Mucosa of rectum (tissue), 2 donors: Measurements from ENCODE around the gene CRKL.

Source experiments
- H3K27ac ChIP-seq, 2 donors: one replicate each; pipeline ENCODE4 v1.7.0; 2013; ENCODE audit warnings: inconsistent platforms in 2 of 2, low read depth in 2 of 2, low read length in 2 of 2
- H3K27me3 ChIP-seq, 2 donors: one replicate each; pipeline ENCODE4 v1.7.0; 2013; ENCODE audit warnings: low read length in 2 of 2; ENCODE audit not compliant: control insufficient read depth in 2 of 2, insufficient read depth in 2 of 2
- H3K36me3 ChIP-seq, 2 donors: one replicate each; pipeline ENCODE4 v1.7.0; 2013; ENCODE audit warnings: low read length in 2 of 2; ENCODE audit not compliant: control insufficient read depth in 2 of 2, insufficient read depth in 2 of 2
- H3K4me1 ChIP-seq, 2 donors: one replicate each; pipeline ENCODE4 v1.7.0; 2013; ENCODE audit warnings: low read length in 2 of 2, mild to moderate bottlenecking in 1 of 2; ENCODE audit not compliant: control insufficient read depth in 2 of 2, insufficient read depth in 2 of 2
- H3K4me3 ChIP-seq, 2 donors: one replicate each; pipeline ENCODE4 v1.7.0; 2013; ENCODE audit warnings: low read length in 2 of 2
- H3K9ac ChIP-seq, 2 donors: one replicate each; pipeline ENCODE4 v1.7.0; 2013; ENCODE audit warnings: low read length in 2 of 2, low read depth in 1 of 2, mild to moderate bottlenecking in 1 of 2
- H3K9me3 ChIP-seq, 2 donors: one replicate each; pipeline ENCODE4 v1.7.0; 2013; ENCODE audit warnings: low read length in 2 of 2; ENCODE audit not compliant: control insufficient read depth in 2 of 2
- donor health status: healthy.
- donor health status: Normal muscosa, but diverticular disease.

The CRKL gene

DNA sequence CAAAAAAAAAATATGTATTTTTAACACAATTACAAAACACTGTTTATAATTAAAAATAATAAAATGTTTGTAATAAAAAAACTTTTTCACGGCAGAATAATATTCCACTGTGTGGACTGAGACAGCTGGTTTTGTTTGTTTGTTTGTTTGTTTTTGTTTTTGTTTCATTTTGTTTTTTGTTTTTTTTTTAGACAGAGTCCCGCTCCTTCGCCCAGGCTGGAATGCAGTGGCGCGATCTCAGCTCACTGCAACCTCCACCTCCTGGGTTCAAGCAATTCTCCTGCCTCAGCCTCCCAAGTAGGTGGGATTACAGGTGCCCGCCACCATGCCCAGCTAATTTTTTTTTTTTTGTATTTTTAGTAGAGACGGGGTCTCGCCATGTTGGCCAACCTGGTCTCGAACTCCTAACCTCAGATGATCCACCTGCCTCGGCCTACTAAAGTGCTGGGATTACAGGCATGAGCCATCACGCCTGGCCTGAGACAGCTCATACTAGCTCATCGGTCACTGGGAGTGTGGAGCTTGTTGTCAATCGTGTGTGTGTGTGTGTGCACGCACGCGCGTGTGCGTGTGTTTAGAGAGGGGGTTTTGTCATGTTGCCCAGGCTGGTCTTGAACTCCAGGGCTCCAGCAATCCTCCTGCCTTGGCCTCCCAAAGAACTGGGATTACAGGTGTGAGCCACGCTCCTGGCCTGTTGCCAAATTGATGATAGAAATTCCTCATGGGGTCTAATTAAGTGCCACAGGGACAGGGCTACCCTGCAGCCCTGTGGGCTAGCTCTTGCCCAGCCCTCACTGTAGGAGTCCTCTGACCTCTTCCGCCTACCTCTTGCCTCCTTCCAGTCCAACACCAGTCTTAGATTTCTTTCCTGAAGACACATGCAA lies 42.6 kb downstream of the CRKL start:
- no peaks in the 10 kb centered on the region for H3K9me3 ChIP-seq
- no peaks in the 10 kb centered on the region for H3K36me3 ChIP-seq

DNA sequence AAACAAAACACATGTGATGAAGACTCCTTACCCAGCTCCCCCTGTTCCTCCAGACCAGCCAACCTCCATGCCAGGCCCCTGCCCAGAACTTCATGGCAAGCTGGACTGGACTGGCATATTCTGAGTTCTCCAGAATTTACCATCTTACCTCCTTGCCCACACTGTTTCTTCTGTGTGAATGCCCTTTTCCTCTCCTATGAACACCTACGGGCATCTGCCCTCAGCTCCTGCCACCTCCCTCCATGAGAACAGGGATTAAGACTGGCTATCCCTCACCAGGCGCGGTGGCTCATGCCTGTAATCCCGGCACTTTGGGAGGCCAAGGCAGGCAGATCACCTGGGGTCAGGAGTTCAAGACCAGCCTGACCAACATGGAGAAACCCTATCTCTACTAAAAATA lies 43.4 kb downstream of the CRKL start:
- Histone ChIP-seq H3K36me3 (no peaks in the 10 kb centered on the region), H3K9ac (no peak overlapping the region), H3K4me1 (peaks cover 28 to 30% of the 10 kb centered on the region in 2 donors), H3K4me3 (no peak overlapping the region), H3K27me3 (no peaks in the 10 kb centered on the region), H3K27ac (no peak overlapping the region), H3K9me3 (no peaks in the 10 kb centered on the region)

More for the DNA sequence above, 42.6 kb downstream of the CRKL start:
- Histone ChIP-seq H3K27me3 (no peaks in the 10 kb centered on the region), H3K27ac (no peak overlapping the region), H3K4me3 (no peak overlapping the region), H3K4me1 (peaks cover 23 to 30% of the 10 kb centered on the region in 2 donors), H3K9ac (no peak overlapping the region)

DNA sequence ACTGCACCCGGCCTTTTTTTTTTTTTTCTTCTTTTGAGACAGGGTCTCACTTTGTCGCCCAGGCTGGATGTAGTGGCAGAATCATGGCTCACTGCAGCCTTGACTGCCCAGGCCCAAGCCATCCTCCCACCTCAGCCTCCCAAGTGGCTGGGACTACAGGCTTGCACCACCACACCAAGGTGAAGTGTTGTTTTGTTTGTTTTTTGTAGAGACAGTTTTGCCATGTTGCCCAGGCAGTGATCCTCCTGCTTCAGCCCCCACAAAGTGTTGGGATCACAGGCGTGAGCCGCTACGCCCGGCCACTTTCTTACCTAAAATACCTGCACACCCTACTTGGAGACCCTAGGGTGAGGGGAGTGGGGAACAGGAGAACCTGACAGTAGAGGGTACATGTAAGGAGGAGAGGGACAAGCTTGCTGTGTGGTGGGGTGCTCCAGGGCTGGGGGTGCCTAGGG lies 45.3 kb downstream of the CRKL start:
- Histone ChIP-seq H3K4me1 (peaks cover 40 to 42% of the 10 kb centered on the region in 2 donors), H3K4me3 (no peak overlapping the region), H3K36me3 (no peaks in the 10 kb centered on the region), H3K9me3 (no peaks in the 10 kb centered on the region), H3K9ac (no peak overlapping the region), H3K27ac (no peak overlapping the region), H3K27me3 (no peaks in the 10 kb centered on the region)

DNA sequence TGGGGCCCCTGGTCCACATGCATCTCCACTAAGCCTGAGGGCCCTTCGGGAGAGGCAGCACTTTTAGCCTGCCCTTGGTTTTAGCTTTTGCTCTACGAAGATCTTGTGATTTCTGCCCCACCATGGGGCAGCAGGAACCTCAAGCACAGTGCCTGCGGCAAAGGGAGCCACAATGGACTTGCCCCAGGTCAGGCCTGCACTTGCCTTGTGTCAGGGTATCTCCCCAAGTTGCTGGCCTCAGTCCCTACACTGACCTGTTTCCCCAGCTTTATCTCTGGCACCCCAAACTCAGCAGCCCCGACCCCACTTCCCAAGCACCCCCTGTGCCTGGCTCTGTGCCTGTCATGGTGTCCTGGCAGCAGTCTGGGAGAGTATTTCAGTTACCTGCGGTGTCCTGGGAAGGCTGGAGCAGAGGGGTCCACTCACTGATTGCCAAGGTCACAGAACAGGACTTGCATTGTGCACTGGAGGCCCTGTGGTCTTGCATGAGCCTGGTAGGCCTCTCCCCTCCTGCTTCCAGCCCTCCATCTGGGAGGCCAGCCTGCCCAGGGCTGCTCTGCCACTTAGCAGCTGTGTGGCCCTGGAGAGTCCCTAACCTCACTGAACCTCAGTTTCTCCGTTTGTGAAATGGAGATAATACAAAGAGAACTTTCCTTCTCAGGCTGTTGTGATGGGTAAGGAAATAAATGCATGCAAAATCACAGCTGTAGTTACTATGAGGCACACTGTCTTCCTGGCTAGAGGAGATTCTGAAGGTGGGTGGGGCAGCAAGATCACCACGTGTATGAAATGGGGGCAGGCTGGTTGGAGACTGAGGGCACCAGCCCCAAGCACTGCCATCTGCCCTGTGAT lies 46.2 kb downstream of the CRKL start:
- Histone ChIP-seq H3K9ac (no peak overlapping the region), H3K27me3 (no peaks in the 10 kb centered on the region), H3K9me3 (no peaks in the 10 kb centered on the region), H3K4me3 (no peak overlapping the region), H3K27ac (peak overlapping the region; percentile 17 to 71), H3K4me1 (peaks cover 35 to 39% of the 10 kb centered on the region in 2 donors), H3K36me3 (no peaks in the 10 kb centered on the region)

DNA sequence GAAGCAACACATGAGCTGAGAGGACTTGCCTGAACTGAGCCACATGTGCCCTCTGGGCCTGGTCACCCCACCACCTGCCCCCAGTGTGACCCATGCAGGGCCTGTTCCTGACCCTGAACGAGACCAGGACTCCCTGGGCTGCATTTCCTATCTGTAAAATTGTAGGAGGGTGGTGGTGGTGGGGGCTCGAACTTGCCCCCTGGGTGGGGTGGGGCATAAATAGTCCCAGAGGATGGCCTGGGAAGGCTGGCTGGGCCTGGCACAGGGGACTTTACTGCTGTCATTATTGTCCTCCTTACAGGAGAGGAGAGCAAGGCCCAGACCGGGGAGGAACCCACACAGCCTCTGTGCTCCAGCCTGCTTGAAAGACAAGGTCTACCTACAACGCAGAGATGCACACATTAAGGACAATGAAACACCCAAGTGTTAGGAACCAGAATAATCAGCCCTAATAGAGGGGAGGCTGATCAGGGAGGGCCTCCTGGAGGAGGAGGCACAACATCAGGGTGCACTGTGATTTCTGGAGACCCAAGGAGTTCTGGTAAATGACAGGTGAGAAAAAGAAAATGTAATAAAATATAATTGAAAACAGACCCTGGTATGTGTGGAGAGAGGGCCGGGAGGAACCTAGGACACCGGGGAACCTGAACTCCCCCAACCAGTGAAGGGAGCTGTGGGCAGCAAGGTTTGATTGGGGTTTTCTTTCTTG lies 47.0 kb downstream of the CRKL start:
- no peaks in the 10 kb centered on the region for H3K36me3 ChIP-seq
- peak overlapping the region; percentile 12 to 62 for H3K4me3 ChIP-seq
- H3K27ac ChIP-seq, result peak overlapping the region; percentile 58 to 71
- no peaks in the 10 kb centered on the region for H3K27me3 ChIP-seq
- peak overlapping the region; percentile 26 to 57 for H3K9ac ChIP-seq
- H3K9me3 ChIP-seq, result no peaks in the 10 kb centered on the region
- peaks cover 32 to 38% of the 10 kb centered on the region in 2 donors for H3K4me1 ChIP-seq

DNA sequence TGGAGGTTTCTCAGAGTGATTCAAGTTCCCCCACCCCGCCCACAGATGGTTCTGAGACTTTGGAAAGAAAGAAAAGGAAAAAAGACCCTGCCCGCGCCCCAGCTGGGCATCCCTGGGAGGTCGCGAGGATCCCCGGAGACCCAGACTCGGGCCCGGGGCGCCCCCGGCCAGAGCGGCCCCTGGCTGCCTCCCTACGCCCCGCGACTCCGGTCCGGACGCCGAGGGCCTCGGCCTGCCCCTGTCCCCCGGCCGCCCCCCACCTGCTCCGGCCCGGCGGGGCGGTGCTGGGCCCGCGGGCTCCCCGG lies 47.5 kb downstream of the CRKL start:
- Histone ChIP-seq H3K27ac (peak overlapping the region; percentile 58 to 71), H3K36me3 (no peaks in the 10 kb centered on the region), H3K4me1 (peaks cover 32 to 38% of the 10 kb centered on the region in 2 donors), H3K9me3 (no peaks in the 10 kb centered on the region), H3K4me3 (peak overlapping the region; percentile 12 to 62), H3K9ac (peak overlapping the region; percentile 26 to 57), H3K27me3 (no peaks in the 10 kb centered on the region)

DNA sequence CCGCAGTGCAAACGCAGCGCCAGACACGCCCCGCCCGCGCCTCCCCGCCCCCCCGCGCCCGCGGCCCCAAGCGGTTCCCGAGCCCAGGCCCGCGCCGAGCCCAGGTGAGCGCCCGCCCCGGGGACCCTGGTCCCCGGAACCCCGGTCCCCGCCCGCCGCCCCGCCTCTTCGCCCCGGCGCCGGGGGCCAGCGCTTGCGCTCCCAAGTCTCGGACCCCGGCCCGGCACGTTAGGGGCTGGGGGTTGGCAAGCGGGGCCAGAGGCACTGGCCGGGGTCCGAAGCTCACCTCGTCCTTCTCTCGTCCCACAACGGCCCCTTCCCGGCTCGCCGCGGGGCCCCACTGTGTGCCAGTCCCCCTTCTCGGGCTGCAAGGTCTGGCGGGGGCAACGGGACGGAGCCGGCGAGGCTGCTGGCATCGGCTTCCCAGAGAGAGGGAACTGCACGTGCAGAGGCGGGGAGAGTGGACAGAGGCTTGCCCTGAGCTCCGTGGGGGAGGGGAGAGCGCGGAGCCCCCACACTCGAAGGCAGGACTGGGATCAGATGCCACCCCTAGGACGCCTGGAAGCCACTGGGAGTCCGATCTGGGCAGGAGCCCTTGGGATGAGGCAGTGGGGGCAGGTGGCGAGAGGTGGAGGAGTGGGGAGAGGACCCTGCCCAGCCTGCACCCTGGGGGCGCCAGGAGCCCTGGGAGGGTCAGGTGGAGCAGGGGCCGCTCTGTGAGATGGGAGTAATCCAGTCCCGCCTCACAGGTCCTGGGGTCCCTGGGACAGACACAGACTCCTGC lies 48.1 kb downstream of the CRKL start:
- H3K27me3 ChIP-seq, result no peaks in the 10 kb centered on the region
- peak overlapping the region; percentile 74 to 85 for H3K9ac ChIP-seq
- peak overlapping the region; percentile 42 to 62 for H3K4me3 ChIP-seq
- peak overlapping the region; percentile 89 to 94 for H3K27ac ChIP-seq
- peaks cover 2 to 3% of the 10 kb centered on the region in 2 donors for H3K36me3 ChIP-seq
- H3K9me3 ChIP-seq, result no peaks in the 10 kb centered on the region
- peaks cover 32 to 38% of the 10 kb centered on the region in 2 donors for H3K4me1 ChIP-seq

DNA sequence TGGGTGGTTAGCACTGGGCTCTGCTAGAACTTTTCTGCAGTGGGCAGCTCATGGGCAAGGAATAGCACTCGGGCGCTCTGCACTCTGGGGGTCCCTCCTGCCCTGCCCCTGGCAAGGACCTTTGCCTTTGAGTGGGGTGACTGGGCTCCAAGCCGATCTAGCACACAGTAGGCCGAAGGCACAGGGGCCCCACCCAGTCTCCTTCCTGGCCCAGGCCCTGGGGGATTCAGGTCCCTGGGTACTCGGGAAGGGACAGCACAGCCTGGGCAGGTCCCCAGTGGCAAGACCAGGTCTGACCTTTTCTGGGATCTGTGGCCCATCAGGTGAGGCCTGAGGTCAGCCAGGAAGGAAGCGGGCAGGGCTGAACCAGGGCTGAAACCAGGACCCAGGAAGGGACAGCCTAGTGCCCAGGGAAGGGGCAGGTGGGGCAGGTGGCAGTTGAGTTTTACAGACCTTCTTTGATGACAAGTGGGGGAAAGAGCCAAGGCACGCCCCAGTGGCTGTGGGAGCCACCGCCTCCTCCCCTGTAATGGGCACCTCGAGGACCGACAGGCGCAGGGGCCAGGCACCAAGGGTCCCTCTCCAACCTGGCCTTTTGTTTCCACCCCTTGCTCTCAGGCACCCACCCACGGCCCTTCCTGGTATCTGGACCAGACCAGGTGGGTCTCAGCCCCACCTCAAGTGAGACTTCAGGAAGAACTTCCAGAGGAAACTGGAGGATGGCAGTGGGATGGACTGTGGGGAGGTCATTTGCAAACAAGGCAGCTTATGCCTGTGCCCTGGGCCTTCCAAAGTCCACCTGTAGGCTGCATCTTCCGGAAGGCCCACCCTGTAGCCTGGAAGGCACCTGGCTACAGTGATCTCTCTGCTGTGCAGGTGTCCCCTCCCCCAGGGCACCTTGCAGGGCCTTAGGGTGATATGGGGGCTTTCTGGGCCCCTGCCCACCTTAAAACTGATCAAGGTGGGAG lies 49.0 kb downstream of the CRKL start:
- Histone ChIP-seq H3K9me3 (no peaks in the 10 kb centered on the region), H3K27me3 (no peaks in the 10 kb centered on the region), H3K27ac (peak overlapping the region; percentile 89 to 94), H3K4me3 (peak overlapping the region; percentile 42 to 62), H3K36me3 (peaks cover 2 to 3% of the 10 kb centered on the region in 2 donors), H3K4me1 (peaks cover 32 to 38% of the 10 kb centered on the region in 2 donors), H3K9ac (peak overlapping the region; percentile 74 to 85)
